Skeletal muscle cell (primary cell): ENCODE data around the gene ADRA2A.

ENCODE experiments used
- DNase-seq: peaks from one replicate; pipeline ENCODE4 v3.0.0-alpha.2; 2010; ENCODE audit warnings: low read depth
- H3K4me3 ChIP-seq: 2 replicates; pipeline ENCODE4 v1.5.1; 2011; ENCODE audit warnings: low read depth, mild to moderate bottlenecking, control low read depth, low read length, moderate library complexity

Gene ADRA2A

GRCh38 chr10:111127081-111127848 lies 50.4 kb downstream of the ADRA2A start:
- DNase-seq, result no peak
- no peak overlapping the region for H3K4me3 ChIP-seq

GRCh38 chr10:111128331-111129180 lies 51.7 kb downstream of the ADRA2A start:
- DNase-seq, result no peak
- H3K4me3 ChIP-seq, result no peak overlapping the region

GRCh38 chr10:111129363-111129762 lies 52.5 kb downstream of the ADRA2A start:
- no peak for DNase-seq
- H3K4me3 ChIP-seq, result no peak overlapping the region

GRCh38 chr10:111130471-111130870 lies 53.6 kb downstream of the ADRA2A start:
- H3K4me3 ChIP-seq, result no peak overlapping the region
- DNase-seq, result no peak
